K562 (cell line): ENCODE results near the gene MRTFB. TPM values are rescaled to one million over a fixed set of nuclear protein-coding genes. Genes with fewer than 3 reads are reported as not detected.
A peak's percentile ranks its signal among the peaks of the same experiment; 100 is the strongest.

Source experiments
- ATAC-seq: fragments of 200-7000 bp; cut with Tn5 transposase; 3 replicates; pipeline ENCODE4 v1.9.1; 2020; ENCODE audit warnings: moderate library complexity
- BruUV-seq: library from RNA; stranded (reverse); fragments of 400-500 nt; replicated peaks from 2 replicates; lab custom pipeline; 2021; lab: Mats Ljungman, UMichigan
- CTCF ChIA-PET: fragments of 300-600 bp; formaldehyde crosslinking; extraction: SDS; loops from one replicate; lab custom pipeline; 2021; ENCODE audit warnings: low intra/inter-chr PET ratio; lab: Yijun Ruan, JAX
- POLR2A ChIA-PET: fragments of 300-600, 350-650 bp; sonication (Branson Sonifier 250); formaldehyde crosslinking; extraction: SDS; loops from one replicate; lab custom pipeline; 2021; ENCODE audit warnings: antibody characterized with exemption, inconsistent platforms; lab: Yijun Ruan, JAX
- DNase-seq, 4 experiments: peaks; one replicate each; pipeline versions ENCODE4 v3.0.0 to v3.0.0-alpha.2; 2011 to 2018; ENCODE audit warnings: low spot score in 3 of 4, mixed read lengths in 3 of 4; ENCODE audit errors: extremely low read depth in 1 of 4
- FAIRE-seq: peaks from 2 replicates; lab custom pipeline; 2011; peaks lifted over from hg19 to GRCh38; lab: Jason Lieb, UNC
- H2AFZ ChIP-seq: 2 replicates; pipeline ENCODE4 v1.6.0; 2011; ENCODE audit warnings: low read depth, low read length, control low read depth, inconsistent platforms
- H3K27ac ChIP-seq: fragments of 200-600 bp; 3 replicates; pipeline ENCODE4 v1.8.0; 2011; ENCODE audit warnings: low read depth, mild to moderate bottlenecking, control low read depth, inconsistent platforms, low read length, moderate library complexity, mixed read lengths; ENCODE audit errors: extremely low read depth
- H3K27me3 ChIP-seq, 2 experiments: fragments of 300-600 bp in 1 of 2; 2 replicates in 1 of 2; 3 replicates in 1 of 2; pipeline versions ENCODE4 v1.6.0 to v1.8.0; 2011; ENCODE audit warnings: inconsistent platforms in 2 of 2, low read length in 2 of 2, mild to moderate bottlenecking in 1 of 2, mixed read lengths in 1 of 2, moderate library complexity in 1 of 2; ENCODE audit not compliant: control insufficient read depth in 2 of 2, insufficient read depth in 2 of 2
- H3K36me3 ChIP-seq: fragments of 300-600 bp; 3 replicates; pipeline ENCODE4 v1.8.0; 2011; ENCODE audit warnings: mild to moderate bottlenecking, low read length, inconsistent platforms; ENCODE audit not compliant: control insufficient read depth, insufficient read depth
- H3K4me1 ChIP-seq, 2 experiments: fragments of 200-600 bp in 1 of 2; replicated peaks in 1 of 2; 2 replicates in 1 of 2; 3 replicates in 1 of 2; pipeline versions ENCODE4 v1.5.1 to v1.8.0; 2011; ENCODE audit warnings: inconsistent platforms in 2 of 2, low read length in 2 of 2, mild to moderate bottlenecking in 1 of 2, mixed read lengths in 1 of 2, moderate library complexity in 1 of 2; ENCODE audit not compliant: control insufficient read depth in 2 of 2, insufficient read depth in 2 of 2
- H3K4me2 ChIP-seq: 2 replicates; pipeline ENCODE4 v1.6.1; 2011; ENCODE audit warnings: low read length, control low read depth, inconsistent platforms, mixed read lengths; ENCODE audit not compliant: insufficient read depth
- H3K4me3 ChIP-seq: fragments of 200-600 bp; sonication (generic), shearing (Covaris generic); 2 replicates; pipeline ENCODE4 v1.5.1; 2016; ENCODE audit warnings: control low read depth, inconsistent platforms
- H3K79me2 ChIP-seq: fragments of 200-600 bp; 3 replicates; pipeline ENCODE4 v1.8.0; 2011; ENCODE audit warnings: low read length, inconsistent platforms; ENCODE audit not compliant: control insufficient read depth, insufficient read depth
- H3K9ac ChIP-seq, 2 experiments: 2 replicates each; pipeline versions ENCODE4 v1.6.0 to v1.6.1; 2011; ENCODE audit warnings: low read depth in 2 of 2, low read length in 2 of 2, control low read depth in 1 of 2, inconsistent platforms in 1 of 2, mild to moderate bottlenecking in 1 of 2, mixed read lengths in 1 of 2; ENCODE audit not compliant: insufficient read depth in 1 of 2
- H3K9me1 ChIP-seq: one replicate; pipeline ENCODE4 v1.6.0; 2011; ENCODE audit warnings: inconsistent platforms, mild to moderate bottlenecking, low read length, moderate library complexity; ENCODE audit not compliant: control insufficient read depth, insufficient read depth
- H3K9me3 ChIP-seq: replicated peaks from 2 replicates; pipeline ENCODE4 v1.5.1; 2011; ENCODE audit warnings: low read depth, low read length, inconsistent platforms; ENCODE audit not compliant: control insufficient read depth, insufficient read depth
- H4K20me1 ChIP-seq: replicated peaks from 2 replicates; pipeline ENCODE4 v1.6.1; 2011; ENCODE audit warnings: low read length, inconsistent platforms, mixed read lengths; ENCODE audit not compliant: control insufficient read depth, insufficient read depth
- ATF7 ChIP-seq: fragments of 450-650 bp; IDR thresholded peaks from 2 replicates; pipeline ENCODE4 v1.7.1; 2014; ENCODE audit warnings: mild to moderate bottlenecking, moderate library complexity
- BCL6 ChIP-seq: fragments of 250-450 bp; sonication (Bioruptor Pico); IDR thresholded peaks from 2 replicates; pipeline ENCODE4 v1.4.0; 2020
- DIDO1 ChIP-seq: fragments of 450-650 bp; IDR thresholded peaks from 2 replicates; pipeline ENCODE4 v1.6.1; 2016; ENCODE audit warnings: low read depth, missing biosample characterization, missing genetic modification characterization
- DPF2 ChIP-seq: fragments of 450-650 bp; IDR thresholded peaks from 2 replicates; pipeline ENCODE4 v1.6.1; 2016
- ELF2 ChIP-seq: fragments of 250-450 bp; sonication (Bioruptor Pico); IDR thresholded peaks from 2 replicates; pipeline ENCODE4 v1.5.0; 2021; ENCODE audit warnings: mild to moderate bottlenecking
- IRF9 ChIP-seq: fragments of 450-650 bp; IDR thresholded peaks from 2 replicates; pipeline ENCODE4 v1.6.1; 2016; ENCODE audit warnings: missing biosample characterization, missing genetic modification characterization
- KDM4B ChIP-seq, 2 experiments: fragments of 450-650 bp in 1 of 2; sonication (generic) in 1 of 2; IDR thresholded peaks; 2 replicates each; pipeline ENCODE4 v1.6.1; 2016 to 2017; ENCODE audit warnings: borderline replicate concordance in 2 of 2, antibody characterized with exemption in 1 of 2, low read depth in 1 of 2, mild to moderate bottlenecking in 1 of 2
- KLF1 ChIP-seq: fragments of 450-650 bp; IDR thresholded peaks from 2 replicates; pipeline ENCODE4 v1.6.1; 2016; ENCODE audit warnings: missing genetic modification characterization, missing compliant biosample characterization
- MCM3 ChIP-seq: fragments of 450-650 bp; IDR thresholded peaks from 2 replicates; pipeline ENCODE4 v1.6.1; 2016
- MCM7 ChIP-seq, 2 experiments: fragments of 450-650 bp; IDR thresholded peaks; 2 replicates each; pipeline ENCODE4 v1.6.1; 2016 to 2018
- MXI1 ChIP-seq: IDR thresholded peaks from 2 replicates; pipeline ENCODE4 v1.6.1; 2011; ENCODE audit warnings: low read depth, mild to moderate bottlenecking, improper control_type of control experiment, low read length
- NEUROD1 ChIP-seq: fragments of 150-350 bp; IDR thresholded peaks from 2 replicates; pipeline ENCODE4 v1.6.1; 2014; ENCODE audit warnings: borderline replicate concordance, low read length, low read depth; ENCODE audit not compliant: partially characterized antibody
- PCBP1 ChIP-seq: fragments of 200-400 bp; formaldehyde crosslinking; IDR thresholded peaks from 2 replicates; pipeline ENCODE4 v1.6.1; 2018; ENCODE audit warnings: mild to moderate bottlenecking, low read depth, low read length; ENCODE audit not compliant: poor library complexity, severe bottlenecking
- POLR2G ChIP-seq: fragments of 200-400 bp; formaldehyde crosslinking; IDR thresholded peaks from 2 replicates; pipeline ENCODE4 v1.6.1; 2017; ENCODE audit warnings: low read depth, mild to moderate bottlenecking, antibody characterized with exemption, low read length, moderate library complexity
- PRPF4 ChIP-seq: fragments of 200-400 bp; formaldehyde crosslinking; IDR thresholded peaks from one replicate; pipeline ENCODE4 v1.6.1; 2017; ENCODE audit warnings: low read length, low read depth, mild to moderate bottlenecking; ENCODE audit not compliant: insufficient read depth, poor library complexity, severe bottlenecking
- SMAD1 ChIP-seq: fragments of 150-350 bp; IDR thresholded peaks from 2 replicates; pipeline ENCODE4 v1.6.1; 2014; ENCODE audit warnings: low read length, low read depth; ENCODE audit not compliant: partially characterized antibody
- SMAD2 ChIP-seq: fragments of 150-350 bp; IDR thresholded peaks from 2 replicates; pipeline ENCODE4 v1.6.1; 2014; ENCODE audit warnings: low read depth, mild to moderate bottlenecking, low read length
- SMARCC2 ChIP-seq: fragments of 450-650 bp; IDR thresholded peaks from 2 replicates; pipeline ENCODE4 v1.6.1; 2017; ENCODE audit warnings: antibody characterized with exemption, moderate library complexity, mild to moderate bottlenecking, low read depth
- SNAPC5 ChIP-seq: fragments of 250-450 bp; sonication (Bioruptor Pico); IDR thresholded peaks from 2 replicates; pipeline ENCODE4 v1.8.0; 2021; ENCODE audit warnings: moderate library complexity, mild to moderate bottlenecking, inconsistent platforms
- SOX6 ChIP-seq: fragments of 450-650 bp; IDR thresholded peaks from 2 replicates; pipeline ENCODE4 v1.6.1; 2014; ENCODE audit warnings: mild to moderate bottlenecking
- SP2 ChIP-seq: IDR thresholded peaks from 2 replicates; pipeline ENCODE4 v1.6.1; 2011; ENCODE audit warnings: mild to moderate bottlenecking, low read depth, low read length, moderate library complexity; ENCODE audit not compliant: poor library complexity, severe bottlenecking; ENCODE audit errors: extremely low read depth
- TRIM24 ChIP-seq, 2 experiments: fragments of 450-650 bp; IDR thresholded peaks; 2 replicates each; pipeline ENCODE4 v1.6.1; 2016
- U2AF1 ChIP-seq: fragments of 200-400 bp; formaldehyde crosslinking; optimal IDR thresholded peaks from 2 replicates; pipeline ENCODE3; 2017; ENCODE audit warnings: mild to moderate bottlenecking, low read depth, low read length, moderate library complexity
- ZNF121 ChIP-seq: sonication (generic); formaldehyde crosslinking; conservative IDR thresholded peaks from 2 replicates; pipeline ENCODE4 v1.8.0; 2022; ENCODE audit warnings: missing genetic modification reagents
- ZNF282 ChIP-seq: sonication (generic); formaldehyde crosslinking; IDR thresholded peaks from 2 replicates; pipeline ENCODE4 v1.8.1; 2023; ENCODE audit warnings: missing genetic modification reagents
- ZNF324 ChIP-seq: fragments of 250-450 bp; sonication (Bioruptor Pico); IDR thresholded peaks from 2 replicates; pipeline ENCODE4 v1.4.0; 2020; ENCODE audit warnings: mild to moderate bottlenecking
- WGBS: fragments of 100-300 bp; shearing (Covaris generic); methylation state at CpG from one replicate; pipeline ENCODE4 v1.1.6; 2016; ENCODE audit warnings: low coverage, mixed read lengths; ENCODE audit not compliant: insufficient coverage; ENCODE audit errors: missing lambda C conversion rate; 5-methylcytosine and 5-hydroxymethylcytosine counted together
- in situ Hi-C: fragments of 300-500 bp; cut with MboI; formaldehyde crosslinking; loops from 4 replicates; pipeline ENCODE4 v1.15.0; 2018; ENCODE audit warnings: inconsistent platforms, mixed read lengths
- intact Hi-C: fragments of 100-400 bp; cut with micrococcal nuclease; formaldehyde crosslinking; loops from 2 replicates; pipeline ENCODE4 v1.14.2; 2022
- polyA plus RNA-seq, 8 experiments: library from polyadenylated mRNA; depleted of rRNA in 4 of 8; stranded (reverse) in 5 of 8; unstranded in 3 of 8; fragments of >200 nt; fragmentation: Nextera tagmentation in 2 of 8; fragmentation: Illumina TruSeq in 1 of 8; extraction: Ambion mirVana in 2 of 8; extraction: Trizol in 1 of 8; gene quantifications; 2 replicates each; pipeline versions ENCODE4 v1.2.1 to v1.2.3, GENCODE V29; 2011 to 2014; ENCODE audit warnings: inconsistent platforms in 1 of 8, missing spikeins in 1 of 8
- total RNA-seq, 7 experiments: library from RNA; depleted of rRNA in 6 of 7; stranded (reverse); fragments of >200 nt in 6 of 7; fragmentation: Illumina TruSeq in 2 of 7; extraction: Trizol in 2 of 7; gene quantifications; 2 replicates each; pipeline versions ENCODE4 v1.2.1 to v1.2.3, GENCODE V29; 2011 to 2021; ENCODE audit warnings: low replicate concordance in 1 of 7

Gene MRTFB
- total and polyA plus RNA-seq, 9 of the 15 experiments (the other 6 are each of a cell fraction or from before 2014, with no cell fraction given), result 2.2 to 12.7 (median 7.0) TPM

GRCh38 chr16:14051103-14051729 lies 19.9 kb upstream of the MRTFB start:
- in situ Hi-C loops, result no loop called here
- H3K27ac ChIP-seq, result no peak overlapping the region
- no peak for DNase-seq
- H3K79me2 ChIP-seq, result no peaks in the 10 kb centered on the region
- no peaks in the 10 kb centered on the region for H4K20me1 ChIP-seq
- no TSS peak for BruUV-seq
- ChIA-PET CTCF (no interaction called here), POLR2A (no interaction called here)
- intact Hi-C loops, result loop anchor here (10.0 kb wide), 1 partner anchor 76 kb away; no protein-coding TSS in a partner anchor
- no peak for FAIRE-seq
- no peak overlapping the region for H3K4me3 ChIP-seq
- H3K36me3 ChIP-seq, result no peaks in the 10 kb centered on the region
- no peaks in the 10 kb centered on the region for H3K9me1 ChIP-seq
- H2AFZ ChIP-seq, result no peak overlapping the region
- H3K9ac ChIP-seq, result no peak overlapping the region
- H3K27me3 ChIP-seq, result peaks cover 11 to 32% of the 10 kb centered on the region in 2 experiments; a peak in 3 of 5 replicates
- WGBS, result 2% methylated on average over 5 of the region's 5 CpGs
- no peak for ATAC-seq
- H3K4me1 ChIP-seq, result no peaks in the 10 kb centered on the region; a peak in 1 of 5 replicates
- H3K4me2 ChIP-seq, result no peak overlapping the region
- H3K9me3 ChIP-seq, result no peaks in the 10 kb centered on the region
- no peak for TF ChIP-seq SMAD1
- TF ChIP-seq IRF9, result no peak
- no peak for TF ChIP-seq ZNF282
- no peak for TF ChIP-seq SMARCC2
- no peak for TF ChIP-seq NEUROD1
- TF ChIP-seq ATF7, result no peak
- TF ChIP-seq SOX6, result no peak
- no peak for TF ChIP-seq DIDO1
- TF ChIP-seq U2AF1, result no peak
- no peak for TF ChIP-seq MCM7 (IDR thresholded peaks at IDR 0.05)
- no peak for TF ChIP-seq BCL6 (CRISPR knock-in tag)
- TF ChIP-seq ZNF324, result no peak
- no peak for TF ChIP-seq KDM4B (IDR thresholded peaks at IDR 0.05; ENCODE audit: borderline replicate concordance in 2 of 2, low read depth in 1 of 2)
- TF ChIP-seq ELF2 (CRISPR knock-in tag), result no peak
- TF ChIP-seq MCM3, result 0 out of 2 replicates have a peak, but pooled peaks have one; percentile 23
- TF ChIP-seq ZNF121, result no peak
- no peak for TF ChIP-seq DPF2
- TF ChIP-seq PRPF4, result no peak
- TF ChIP-seq PCBP1, result no peak
- TF ChIP-seq SP2, result no peak
- TF ChIP-seq POLR2G, result no peak
- 0 out of 4 replicates have a peak, but pooled peaks of 1 of the 2 experiments have one; percentile 6 for TF ChIP-seq TRIM24 (IDR thresholded peaks at IDR 0.05)
- TF ChIP-seq MXI1, result no peak
- TF ChIP-seq SMAD2, result no peak
- no peak for TF ChIP-seq KLF1 (tag)
- no peak for TF ChIP-seq SNAPC5
